GM12878 (cell line): ENCODE data around the gene STK35. TPM values are rescaled to one million over a fixed set of nuclear protein-coding genes. Genes with fewer than 3 reads are reported as not detected.

Experiments
- ATAC-seq: fragments of 200-7000 bp; cut with Tn5 transposase; 3 replicates; pipeline ENCODE4 v1.9.1; 2020; ENCODE audit warnings: mild to moderate bottlenecking, moderate library complexity
- BruUV-seq: library from RNA; stranded (reverse); fragments of 400-500 nt; replicated peaks from 2 replicates; lab custom pipeline; 2021; lab: Mats Ljungman, UMichigan
- CTCF ChIA-PET: fragments of 300-600 bp; sonication (Branson Sonifier 250); formaldehyde crosslinking; extraction: SDS; loops from one replicate; lab custom pipeline; 2021; ENCODE audit warnings: inconsistent platforms; lab: Yijun Ruan, JAX
- POLR2A ChIA-PET: fragments of 350-600 bp; formaldehyde crosslinking; extraction: SDS; loops from one replicate; lab custom pipeline; 2021; ENCODE audit warnings: inconsistent platforms; lab: Charles Lee
- RAD21 ChIA-PET: fragments of 300-600 bp; sonication (Branson Sonifier 250); formaldehyde crosslinking; loops from one replicate; lab custom pipeline; 2023; ENCODE audit warnings: antibody characterized with exemption; ENCODE audit not compliant: unreplicated experiment; lab: Charles Lee
- SMC1A ChIA-PET: fragments of 300-600 bp; sonication (Branson Sonifier 250); formaldehyde crosslinking; loops from one replicate; lab custom pipeline; 2023; ENCODE audit not compliant: unreplicated experiment, uncharacterized antibody; lab: Charles Lee
- DNase-seq: peaks from one replicate; pipeline ENCODE4 v3.0.0-alpha.2; 2011; ENCODE audit warnings: low read depth, low spot score
- FAIRE-seq: peaks from 3 replicates; lab custom pipeline; 2011; peaks lifted over from hg19 to GRCh38; lab: Jason Lieb, UNC
- H2AFZ ChIP-seq: 2 replicates; pipeline ENCODE4 v1.6.0; 2011; ENCODE audit warnings: low read depth, low read length, control low read depth; ENCODE audit not compliant: control insufficient read depth
- H3K27ac ChIP-seq: 2 replicates; pipeline ENCODE4 v1.5.1; 2011; ENCODE audit warnings: control low read depth; ENCODE audit not compliant: control insufficient read depth, insufficient read depth
- H3K27me3 ChIP-seq, 2 experiments: replicated peaks in 1 of 2; 2 replicates each; pipeline versions ENCODE4 v1.6.0 to v1.6.1; 2011; ENCODE audit warnings: low read length in 1 of 2; ENCODE audit not compliant: control insufficient read depth in 2 of 2, insufficient read depth in 2 of 2
- H3K36me3 ChIP-seq, 2 experiments: 2 replicates each; pipeline ENCODE4 v1.5.1; 2011; ENCODE audit warnings: low read length in 1 of 2; ENCODE audit not compliant: control insufficient read depth in 2 of 2, insufficient read depth in 2 of 2
- H3K4me1 ChIP-seq: 2 replicates; pipeline ENCODE4 v1.6.1; 2011; ENCODE audit warnings: mild to moderate bottlenecking, low read length, moderate library complexity, mixed read lengths; ENCODE audit not compliant: control insufficient read depth, insufficient read depth
- H3K4me2 ChIP-seq: 2 replicates; pipeline ENCODE4 v1.6.0; 2011; ENCODE audit warnings: control low read depth; ENCODE audit not compliant: control insufficient read depth, insufficient read depth
- H3K4me3 ChIP-seq: fragments of 200-600 bp; sonication (generic); 2 replicates; pipeline ENCODE4 v1.5.1; 2016
- H3K79me2 ChIP-seq: 2 replicates; pipeline ENCODE4 v1.6.0; 2011; ENCODE audit warnings: low read length; ENCODE audit not compliant: control insufficient read depth, insufficient read depth
- H3K9ac ChIP-seq: 2 replicates; pipeline ENCODE4 v1.8.0; 2011; ENCODE audit warnings: low read length, control low read depth, mixed read lengths; ENCODE audit not compliant: control insufficient read depth, insufficient read depth
- H3K9me3 ChIP-seq: replicated peaks from 3 replicates; pipeline ENCODE4 v1.5.1; 2011; ENCODE audit warnings: mild to moderate bottlenecking, low read length; ENCODE audit not compliant: control insufficient read depth, insufficient read depth
- H4K20me1 ChIP-seq: 2 replicates; pipeline ENCODE4 v1.6.0; 2011; ENCODE audit not compliant: control insufficient read depth, insufficient read depth
- NBN ChIP-seq: fragments of 450-650 bp; IDR thresholded peaks from 2 replicates; pipeline ENCODE4 v1.6.1; 2016
- SIN3A ChIP-seq: IDR thresholded peaks from 2 replicates; pipeline ENCODE4 v1.6.1; 2012; ENCODE audit warnings: low read depth, low read length, improper control_type of control experiment
- SUPT20H ChIP-seq: IDR thresholded peaks from 2 replicates; pipeline ENCODE4 v1.6.1; 2011; ENCODE audit warnings: low read depth, mild to moderate bottlenecking, low read length, moderate library complexity, borderline replicate concordance; ENCODE audit not compliant: control insufficient read depth
- TBL1XR1 ChIP-seq: IDR thresholded peaks from 2 replicates; pipeline ENCODE4 v1.6.1; 2012; ENCODE audit warnings: low read depth, low read length, improper control_type of control experiment
- ZNF384 ChIP-seq: IDR thresholded peaks from 2 replicates; pipeline ENCODE4 v1.6.1; 2012; ENCODE audit warnings: low read depth, mild to moderate bottlenecking, low read length, improper control_type of control experiment, borderline replicate concordance
- WGBS: methylation state at CpG from one replicate; pipeline ENCODE4 v1.1.6; 2016; ENCODE audit warnings: low lambda C conversion rate; ENCODE audit not compliant: insufficient replicate concordance, insufficient coverage; ENCODE audit errors: missing lambda C conversion rate; 5-methylcytosine and 5-hydroxymethylcytosine counted together
- in situ Hi-C: fragments of 300-500 bp; cut with MboI; formaldehyde crosslinking; loops from 9 replicates; pipeline ENCODE4 v1.14.3; 2018; ENCODE audit warnings: mixed read lengths
- intact Hi-C: fragments of 100-400 bp; cut with micrococcal nuclease; formaldehyde crosslinking; loops from one replicate; pipeline ENCODE4 v1.14.2; 2022; ENCODE audit not compliant: unreplicated experiment
- polyA plus RNA-seq, 11 experiments: library from polyadenylated mRNA; depleted of rRNA in 4 of 11; unstranded in 6 of 11; stranded (reverse) in 5 of 11; fragments of >200 nt; fragmentation: Nextera tagmentation in 4 of 11; fragmentation: Illumina TruSeq in 1 of 11; extraction: Ambion mirVana in 4 of 11; extraction: Trizol in 1 of 11; gene quantifications; 1 replicate in 1 of 11; 2 replicates in 10 of 11; pipeline versions ENCODE4 v1.2.1 to v1.2.3, GENCODE V29; 2011 to 2016; ENCODE audit warnings: inconsistent platforms in 2 of 11, missing spikeins in 2 of 11, low read depth in 1 of 11
- total RNA-seq, 4 experiments: library from RNA; depleted of rRNA in 3 of 4; stranded (reverse); fragments of >200 nt in 3 of 4; fragmentation: Illumina TruSeq in 1 of 4; extraction: Trizol in 1 of 4; gene quantifications; 2 replicates each; pipeline versions ENCODE4 v1.2.1 to v1.2.3, GENCODE V29; 2013 to 2021
- TF ChIP-seq, protein P1 (sequence below): IDR thresholded peaks from 2 replicates; pipeline ENCODE4 v1.6.1; 2011; ENCODE audit warnings: low read depth, mild to moderate bottlenecking, low read length, moderate library complexity, borderline replicate concordance; ENCODE audit errors: extremely low read depth
- TF ChIP-seq, protein P2 (sequence below): IDR thresholded peaks from 2 replicates; pipeline ENCODE4 v1.6.1; 2012; ENCODE audit warnings: low read depth, low read length, improper control_type of control experiment

The STK35 gene
- total and polyA plus RNA-seq, 10 of the 15 experiments (the other 5 are each of a cell fraction or from before 2014, with no cell fraction given): 2.9 to 19.4 (median 9.6) TPM

DNA sequence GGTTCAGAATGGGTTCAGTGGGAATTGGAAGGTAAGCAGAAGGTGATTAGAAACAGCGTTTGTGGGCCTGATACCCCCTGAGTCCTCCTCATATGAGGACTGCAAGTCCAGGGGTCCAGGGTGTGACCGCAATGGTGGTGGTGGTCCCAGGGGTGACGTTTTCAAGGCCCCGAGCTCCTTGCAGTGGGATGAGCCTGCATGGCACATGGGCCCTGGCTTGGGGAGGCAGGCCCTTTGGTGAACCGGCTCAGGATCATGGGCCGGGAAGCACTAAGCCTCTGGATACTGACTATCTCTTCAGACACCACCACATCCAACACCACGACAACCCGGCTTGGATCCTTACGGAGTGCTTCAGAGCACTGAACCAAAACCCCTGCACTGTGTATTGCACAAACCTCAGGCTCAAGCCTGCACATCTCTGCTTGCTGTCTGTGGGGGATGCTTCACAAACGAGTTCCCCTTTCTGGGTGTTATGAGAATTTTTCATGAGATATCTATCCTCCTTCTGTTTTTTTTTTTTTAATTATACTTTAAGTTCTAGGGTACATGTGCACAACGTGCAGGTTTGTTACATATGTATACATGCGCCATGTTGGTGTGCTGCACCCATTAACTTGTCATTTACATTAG, 67.9 kb downstream of the STK35 start:
- DNase-seq (no peak), FAIRE-seq (no peak), ATAC-seq (no peak)
- Histone ChIP-seq H3K4me3 (no peak overlapping the region), H3K9me3 (no peaks in the 10 kb centered on the region), H3K79me2 (no peaks in the 10 kb centered on the region), H3K27me3 (no peaks in the 10 kb centered on the region), H3K4me2 (no peak overlapping the region), H3K27ac (no peak overlapping the region), H4K20me1 (no peaks in the 10 kb centered on the region), H3K36me3 (no peaks in the 10 kb centered on the region), H2AFZ (no peak overlapping the region), H3K4me1 (no peaks in the 10 kb centered on the region), H3K9ac (no peak overlapping the region)
- intact Hi-C loops: loop anchor here (5.0 kb wide), 2 partner anchors 367 to 407 kb away; no protein-coding TSS in a partner anchor
- CTCF ChIA-PET: interaction anchor here (1.4 kb wide), 1 partner anchor 203 kb away, joined by 5 read pairs; no protein-coding TSS in a partner anchor
- TF ChIP-seq, protein P1, sequence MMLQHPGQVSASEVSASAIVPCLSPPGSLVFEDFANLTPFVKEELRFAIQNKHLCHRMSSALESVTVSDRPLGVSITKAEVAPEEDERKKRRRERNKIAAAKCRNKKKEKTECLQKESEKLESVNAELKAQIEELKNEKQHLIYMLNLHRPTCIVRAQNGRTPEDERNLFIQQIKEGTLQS: no peak
- TF ChIP-seq ZNF384 (no peak), NBN (no peak), SIN3A (no peak), SUPT20H (no peak), TBL1XR1 (no peak)
- TF ChIP-seq, protein P2, sequence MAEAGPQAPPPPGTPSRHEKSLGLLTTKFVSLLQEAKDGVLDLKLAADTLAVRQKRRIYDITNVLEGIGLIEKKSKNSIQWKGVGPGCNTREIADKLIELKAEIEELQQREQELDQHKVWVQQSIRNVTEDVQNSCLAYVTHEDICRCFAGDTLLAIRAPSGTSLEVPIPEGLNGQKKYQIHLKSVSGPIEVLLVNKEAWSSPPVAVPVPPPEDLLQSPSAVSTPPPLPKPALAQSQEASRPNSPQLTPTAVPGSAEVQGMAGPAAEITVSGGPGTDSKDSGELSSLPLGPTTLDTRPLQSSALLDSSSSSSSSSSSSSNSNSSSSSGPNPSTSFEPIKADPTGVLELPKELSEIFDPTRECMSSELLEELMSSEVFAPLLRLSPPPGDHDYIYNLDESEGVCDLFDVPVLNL: no peak
- 50% methylated on average over 10 of the region's 12 CpGs for WGBS
- no TSS peak for BruUV-seq
- in situ Hi-C loops: loop anchor here (5.0 kb wide), 2 partner anchors 162 to 202 kb away; no protein-coding TSS in a partner anchor
- RAD21 ChIA-PET: no interaction called here
- POLR2A ChIA-PET: no interaction called here
- SMC1A ChIA-PET: no interaction called here
